ENCODE data around the gene ELAVL3.

DNA sequence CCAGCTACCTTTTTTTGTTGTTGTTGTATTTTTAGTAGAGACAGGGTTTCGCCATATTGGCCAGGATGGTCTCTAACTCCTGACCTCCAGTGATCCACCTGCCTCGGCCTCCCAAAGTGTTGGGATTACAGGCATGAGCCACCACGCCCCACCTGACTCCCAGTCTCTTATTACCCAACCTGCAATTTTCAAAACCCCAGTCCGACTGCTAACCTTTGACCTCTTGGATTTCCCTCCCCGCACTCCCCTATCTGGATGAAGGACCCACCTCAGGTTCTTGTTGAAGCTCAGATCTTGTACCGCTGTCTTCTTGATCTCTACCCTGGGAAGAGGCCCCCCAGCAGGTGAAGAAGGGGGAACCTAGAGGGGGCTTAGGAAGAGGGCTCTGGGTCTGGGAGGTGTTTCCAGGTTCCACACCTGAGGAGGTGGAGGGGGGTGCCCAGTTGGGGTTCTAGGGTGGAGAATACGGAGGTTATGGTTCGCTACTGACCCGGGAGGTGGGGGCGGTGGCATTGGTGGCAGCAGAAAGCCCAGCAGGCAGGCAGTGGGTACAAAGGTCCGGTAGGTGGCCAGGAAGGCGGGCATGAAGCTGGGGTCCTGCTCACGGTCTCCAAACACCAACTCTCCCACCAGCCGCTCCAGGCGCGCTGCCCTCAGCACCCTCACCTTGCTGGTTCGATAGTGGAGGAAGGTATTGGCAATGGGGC is 64.3 kb downstream of the ELAVL3 start:
- TF ChIP-seq TCF7L2 (IDR thresholded peaks at IDR 0.05; ENCODE audit: low read depth, low read length) (no peak), SIN3A (IDR thresholded peaks at IDR 0.05; ENCODE audit: borderline replicate concordance, insufficient read depth, low read depth, low read length) (no peak), CTCF (IDR thresholded peaks at IDR 0.05) (no peak), POLR2AphosphoS5 (IDR thresholded peaks at IDR 0.05; ENCODE audit: low read depth, low read length) (no peak)
- TF ChIP-seq, protein P1, sequence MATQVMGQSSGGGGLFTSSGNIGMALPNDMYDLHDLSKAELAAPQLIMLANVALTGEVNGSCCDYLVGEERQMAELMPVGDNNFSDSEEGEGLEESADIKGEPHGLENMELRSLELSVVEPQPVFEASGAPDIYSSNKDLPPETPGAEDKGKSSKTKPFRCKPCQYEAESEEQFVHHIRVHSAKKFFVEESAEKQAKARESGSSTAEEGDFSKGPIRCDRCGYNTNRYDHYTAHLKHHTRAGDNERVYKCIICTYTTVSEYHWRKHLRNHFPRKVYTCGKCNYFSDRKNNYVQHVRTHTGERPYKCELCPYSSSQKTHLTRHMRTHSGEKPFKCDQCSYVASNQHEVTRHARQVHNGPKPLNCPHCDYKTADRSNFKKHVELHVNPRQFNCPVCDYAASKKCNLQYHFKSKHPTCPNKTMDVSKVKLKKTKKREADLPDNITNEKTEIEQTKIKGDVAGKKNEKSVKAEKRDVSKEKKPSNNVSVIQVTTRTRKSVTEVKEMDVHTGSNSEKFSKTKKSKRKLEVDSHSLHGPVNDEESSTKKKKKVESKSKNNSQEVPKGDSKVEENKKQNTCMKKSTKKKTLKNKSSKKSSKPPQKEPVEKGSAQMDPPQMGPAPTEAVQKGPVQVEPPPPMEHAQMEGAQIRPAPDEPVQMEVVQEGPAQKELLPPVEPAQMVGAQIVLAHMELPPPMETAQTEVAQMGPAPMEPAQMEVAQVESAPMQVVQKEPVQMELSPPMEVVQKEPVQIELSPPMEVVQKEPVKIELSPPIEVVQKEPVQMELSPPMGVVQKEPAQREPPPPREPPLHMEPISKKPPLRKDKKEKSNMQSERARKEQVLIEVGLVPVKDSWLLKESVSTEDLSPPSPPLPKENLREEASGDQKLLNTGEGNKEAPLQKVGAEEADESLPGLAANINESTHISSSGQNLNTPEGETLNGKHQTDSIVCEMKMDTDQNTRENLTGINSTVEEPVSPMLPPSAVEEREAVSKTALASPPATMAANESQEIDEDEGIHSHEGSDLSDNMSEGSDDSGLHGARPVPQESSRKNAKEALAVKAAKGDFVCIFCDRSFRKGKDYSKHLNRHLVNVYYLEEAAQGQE (IDR thresholded peaks at IDR 0.05; ENCODE audit: insufficient read depth in 1 of 2, low read depth in 2 of 2, low read length in 1 of 2): no peak
